ENCODE results near the gene EMX2. TPM values are rescaled to one million over a fixed set of nuclear protein-coding genes. Genes with fewer than 3 reads are reported as not detected.

Gene EMX2
- 0.48 TPM in 1 of 2 replicates, not detected in the other for total RNA-seq

GRCh38 chr10:117542706-117543224, at the start of gene EMX2:
Gene EMX2, plus strand, starts transcription at chr10:117542746. Its CDS starts 522 bp downstream, at chr10:117543268.

Other genes with a start within 250 kb of the EMX2 start
- gene PDZD8, start 167.3 kb upstream of the EMX2 start, total RNA-seq, result 24.5 and 29.6 TPM in 2 replicates

All from tracheal epithelial cell (primary cell).